Heart right ventricle (tissue), 16 donors: Measurements from ENCODE around the gene CDKN2B-AS1. TPM values are rescaled to one million over a fixed set of nuclear protein-coding genes. Genes with fewer than 3 reads are reported as not detected.

Experiments used
- ATAC-seq, 8 donors: fragments of 200-7000 bp; cut with Tn5 transposase; one replicate each; pipeline ENCODE4 v1.9.1; 2020; ENCODE audit warnings: mild to moderate bottlenecking in 8 of 8, moderate library complexity in 8 of 8, moderate number of reproducible peaks in 1 of 8
- DNase-seq, 2 donors: peaks; one replicate each; pipeline ENCODE4 v3.0.0-alpha.2; 2020
- H3K27ac ChIP-seq, 10 donors: fragments of 200-600 bp; sonication (generic) in 2 of 10; one replicate each; pipeline versions ENCODE4 v1.5.0 to v1.8.0; 2020 to 2022; ENCODE audit warnings: mild to moderate bottlenecking in 3 of 10
- H3K27me3 ChIP-seq, 7 donors: fragments of 200-600 bp; one replicate each; pipeline ENCODE4 v1.8.0; 2021 to 2022; ENCODE audit warnings: mild to moderate bottlenecking in 2 of 7
- H3K36me3 ChIP-seq, 9 donors: fragments of 200-600 bp; sonication (generic) in 1 of 9; one replicate each; pipeline versions ENCODE4 v1.5.0 to v1.8.0; 2020 to 2022; ENCODE audit warnings: mild to moderate bottlenecking in 2 of 9
- H3K4me1 ChIP-seq, 9 donors: fragments of 200-600 bp; sonication (generic) in 1 of 9; one replicate each; pipeline versions ENCODE4 v1.5.0 to v1.8.0; 2020 to 2022; ENCODE audit warnings: mild to moderate bottlenecking in 4 of 9
- H3K4me3 ChIP-seq, 10 donors: fragments of 200-600 bp; sonication (generic) in 2 of 10; one replicate each; pipeline versions ENCODE4 v1.5.0 to v1.8.0; 2020 to 2022; ENCODE audit warnings: mild to moderate bottlenecking in 7 of 10, moderate library complexity in 2 of 10
- H3K9me3 ChIP-seq, 11 donors: fragments of 200-600 bp in 10 of 11; sonication (generic) in 2 of 11; one replicate each; pipeline versions ENCODE4 v1.5.0 to v1.8.0; 2013 to 2022; ENCODE audit warnings: mild to moderate bottlenecking in 2 of 11, control low read depth in 1 of 11, moderate library complexity in 1 of 11
- WGBS, 2 donors: extraction: QIAGEN DNeasy Blood & Tissue Kit; methylation state at CpG; one replicate each; pipeline ENCODE4 v1.1.7; 2013; ENCODE audit warnings: inconsistent platforms in 1 of 2; 5-methylcytosine and 5-hydroxymethylcytosine counted together
- intact Hi-C, 10 donors: fragments of 100-400 bp; cut with DNase I; formaldehyde crosslinking; loops; one replicate each; pipeline versions ENCODE4 v1.11.1 to v1.14.2; 2022
- polyA plus RNA-seq, 2 donors: library from polyadenylated mRNA; stranded (reverse); fragments of 200-250 nt; gene quantifications; one replicate each; pipeline ENCODE4 v1.2.3, GENCODE V29; 2013
- total RNA-seq, 10 donors: library from RNA; stranded (reverse); fragmentation: NEBNext Ultra II Directional in 3 of 10; extraction: Animal tissue kit (Norgen Biotek cat#: 25700) in 3 of 10; gene quantifications; one replicate each; pipeline versions ENCODE4 v1.2.1 to v1.2.4, GENCODE V29; 2021 to 2023
- TF ChIP-seq, protein P1 (sequence below), 9 donors: fragments of 200-600 bp; sonication (generic) in 2 of 9; IDR thresholded peaks; one replicate each; pipeline versions ENCODE4 v1.5.0 to v1.8.0; 2021 to 2022; ENCODE audit warnings: antibody characterized with exemption in 9 of 9, mild to moderate bottlenecking in 5 of 9, moderate library complexity in 1 of 9
- donor health status: Arrhythmogenic right ventricular cardiomyopathy.
- donor health status: ischemic (EF 13 %, LVEDD 7.1; RV severe dilation, severe dysfunction).
- donor health status: healthy with polysubstance abuse.
- donor health status: DM: no; HTN: yes; CAD: no.
- donor health status: DM: no; HTN: no; CAD: no.
- donor health status: ischemic (EF 25% LVEDD 6.9; RV normal size, moderate dysfunction).
- donor health status: ischemic (EF 25% LVEDD 5.7; RV mildly dilated, moderate dysfunction).
- donor health status: healthy.
- donor health status: DM: yes; HTN: yes; CAD: no.
- donor health status: Ischemic cardiomyopathy.
- donor health status: ischemic (EF 35%, LVEDD 5.7; RV mildly dilated, moderate dysfunction).
- donor health status: nonischemic (EF 11% LVEDD 7.7; RV severe dilation, severe dysfunction).
- donor health status: DM: yes; HTN: yes; CAD: no.
- donor health status: PGD.
- donor health status: ischemic (EF 29% LVEDD 5.4; RV normal size, mild dysfunction).
- donor health status: nonischemic (EF 23%, LVEDD 6.1; RV moderate dilation, normal function).

The CDKN2B-AS1 gene
- total and polyA plus RNA-seq, 12 donors = 0.14 to 0.45 (median 0.30) TPM; not detected in 9

GRCh38 chr9:21993893-21994555 is 567 bp upstream of the CDKN2B-AS1 start, which contains the start of gene CDKN2A:
TSS of gene CDKN2A (minus strand) at chr9:21994392.
- TF ChIP-seq, protein P1, sequence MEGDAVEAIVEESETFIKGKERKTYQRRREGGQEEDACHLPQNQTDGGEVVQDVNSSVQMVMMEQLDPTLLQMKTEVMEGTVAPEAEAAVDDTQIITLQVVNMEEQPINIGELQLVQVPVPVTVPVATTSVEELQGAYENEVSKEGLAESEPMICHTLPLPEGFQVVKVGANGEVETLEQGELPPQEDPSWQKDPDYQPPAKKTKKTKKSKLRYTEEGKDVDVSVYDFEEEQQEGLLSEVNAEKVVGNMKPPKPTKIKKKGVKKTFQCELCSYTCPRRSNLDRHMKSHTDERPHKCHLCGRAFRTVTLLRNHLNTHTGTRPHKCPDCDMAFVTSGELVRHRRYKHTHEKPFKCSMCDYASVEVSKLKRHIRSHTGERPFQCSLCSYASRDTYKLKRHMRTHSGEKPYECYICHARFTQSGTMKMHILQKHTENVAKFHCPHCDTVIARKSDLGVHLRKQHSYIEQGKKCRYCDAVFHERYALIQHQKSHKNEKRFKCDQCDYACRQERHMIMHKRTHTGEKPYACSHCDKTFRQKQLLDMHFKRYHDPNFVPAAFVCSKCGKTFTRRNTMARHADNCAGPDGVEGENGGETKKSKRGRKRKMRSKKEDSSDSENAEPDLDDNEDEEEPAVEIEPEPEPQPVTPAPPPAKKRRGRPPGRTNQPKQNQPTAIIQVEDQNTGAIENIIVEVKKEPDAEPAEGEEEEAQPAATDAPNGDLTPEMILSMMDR (IDR thresholded peaks at IDR 0.05) = no peak
- Histone ChIP-seq H3K27me3 (peaks cover 0 to 66% (median 49%) of the 10 kb centered on the region in 7 donors), H3K36me3 (no peaks in the 10 kb centered on the region), H3K4me3 (peak within 1 kb of the TSS; percentile 54 to 98 (median 89)), H3K27ac (peak within 1 kb of the TSS in 9 of 10 donors; percentile 59 to 98 (median 75)), H3K9me3 (no peaks in the 10 kb centered on the region), H3K4me1 (peaks cover 0 to 19% (median 5%) of the 10 kb centered on the region in 9 donors)
- DNase-seq (no peak), ATAC-seq (peak; percentile 20 to 59 (median 30))
- intact Hi-C loops = loop anchor here in 1 of 10 donors (10.0 kb wide), 1 partner anchor 189 kb away; the partner anchor contains the start of gene MTAP
- WGBS, 2 donors = 7% methylated on average over 39 to 53 of the region's 53 CpGs

DNA sequence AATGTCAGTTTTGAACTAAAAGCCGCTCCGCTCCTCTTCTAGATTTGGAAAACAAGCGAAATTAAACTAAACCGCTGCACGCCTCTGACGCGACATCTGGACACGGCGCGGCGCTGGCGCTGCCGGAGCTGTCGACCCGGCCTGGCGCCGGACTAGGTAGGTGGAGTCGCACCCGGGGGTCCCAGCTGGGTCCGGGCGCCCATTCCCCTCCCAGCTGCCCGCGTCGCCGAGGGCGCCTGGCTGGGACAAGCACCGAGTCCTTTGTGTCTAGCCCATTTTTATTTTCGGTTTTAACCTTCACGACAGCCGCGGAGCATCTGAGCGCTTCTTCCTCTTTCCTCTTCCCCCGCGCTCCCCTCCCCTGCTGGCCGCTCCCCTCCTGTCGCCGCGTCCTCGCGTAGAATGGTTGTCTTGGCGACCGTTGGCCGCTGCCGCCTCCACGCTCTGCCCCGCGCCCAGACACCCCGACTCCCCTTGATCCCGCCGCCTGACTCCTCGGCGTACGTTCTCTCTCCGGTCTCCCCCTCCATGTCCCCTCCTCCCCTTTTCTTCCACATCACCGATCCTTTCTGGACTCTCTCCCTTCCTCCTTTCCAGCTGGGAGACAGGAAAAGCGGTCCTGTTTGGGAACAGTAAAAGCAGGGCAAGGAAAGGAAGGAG is 545 bp downstream of the CDKN2B-AS1 start:
- ATAC-seq (peak; percentile 78 to 93 (median 88)), DNase-seq (peak; percentile 65 to 69)
- Histone ChIP-seq H3K4me3 (peak overlapping the region; percentile 54 to 98 (median 89)), H3K27ac (peak overlapping the region in 9 of 10 donors; percentile 59 to 98 (median 75)), H3K9me3 (no peaks in the 10 kb centered on the region), H3K36me3 (no peaks in the 10 kb centered on the region), H3K27me3 (peaks cover 0 to 55% (median 38%) of the 10 kb centered on the region in 7 donors), H3K4me1 (peaks cover 0 to 19% (median 5%) of the 10 kb centered on the region in 9 donors)
- intact Hi-C loops = loop anchor here in 1 of 10 donors (10.0 kb wide), 1 partner anchor 190 kb away; the partner anchor contains the start of gene MTAP
- TF ChIP-seq, protein P1 (IDR thresholded peaks at IDR 0.05) = no peak
- WGBS, 2 donors = 1% methylated on average over 56 of the region's 56 CpGs

GRCh38 chr9:21995666-21996398 is 1.2 kb downstream of the CDKN2B-AS1 start:
- H3K27me3 ChIP-seq = peaks cover 0 to 51% (median 38%) of the 10 kb centered on the region in 7 donors
- ATAC-seq (peak; percentile 66 to 83 (median 76)), DNase-seq (peak; percentile 26 to 59)
- H3K27ac ChIP-seq = peak overlapping the region in 9 of 10 donors; percentile 59 to 98 (median 75)
- 20% methylated on average over 54 of the region's 54 CpGs for WGBS, 2 donors
- H3K4me1 ChIP-seq = peaks cover 0 to 19% (median 5%) of the 10 kb centered on the region in 9 donors
- no peaks in the 10 kb centered on the region for H3K9me3 ChIP-seq
- H3K36me3 ChIP-seq = no peaks in the 10 kb centered on the region
- TF ChIP-seq, protein P1 (IDR thresholded peaks at IDR 0.05) = peak in 4 of 9 donors; percentile 29 to 50 (median 43)
- peak overlapping the region; percentile 54 to 98 (median 89) for H3K4me3 ChIP-seq
- intact Hi-C loops = loop anchor here in 1 of 10 donors (10.0 kb wide), 1 partner anchor 191 kb away; the partner anchor contains the start of gene MTAP
